H1 (cell line): ENCODE results near the gene KIF5A. TPM values are rescaled to one million over a fixed set of nuclear protein-coding genes. Genes with fewer than 3 reads are reported as not detected.

ENCODE experiments used
- CBX8 ChIP-seq: fragments of 300-800, 300-1000 bp; sonication (generic); IDR thresholded peaks from 2 replicates; pipeline ENCODE4 v1.7.1; 2016; ENCODE audit warnings: low read depth, low read length, borderline replicate concordance
- TBP ChIP-seq: IDR thresholded peaks from 2 replicates; pipeline ENCODE4 v1.6.1; 2011; ENCODE audit warnings: low read depth, low read length, improper control_type of control experiment
- polyA plus RNA-seq, 7 experiments: library from polyadenylated mRNA; depleted of rRNA in 3 of 7; stranded (reverse) in 5 of 7; unstranded in 2 of 7; fragments of >200 nt in 5 of 7; fragments of 200-250 nt in 2 of 7; gene quantifications; 1 replicate in 5 of 7; 2 replicates in 1 of 7; 4 replicates in 1 of 7; pipeline versions ENCODE4 v1.2.1 to v1.2.3, GENCODE V29; 2011 to 2013; ENCODE audit warnings: missing spikeins in 2 of 7, mixed read lengths in 2 of 7
- total RNA-seq: library from RNA; stranded (reverse); fragmentation: NEBNext Ultra II Directional; extraction: Animal tissue kit (Norgen Biotek cat#: 25700); gene quantifications from 2 replicates; pipeline ENCODE4 v1.2.1, GENCODE V29; 2021
- TF ChIP-seq, protein P1 (sequence below), 3 experiments: IDR thresholded peaks; 1 replicate in 2 of 3; 2 replicates in 1 of 3; pipeline versions ENCODE4 v1.5.1 to v1.6.1; 2011; ENCODE audit warnings: low read length in 3 of 3, mild to moderate bottlenecking in 3 of 3, inconsistent platforms in 2 of 3, low read depth in 1 of 3, moderate library complexity in 1 of 3; ENCODE audit not compliant: insufficient read depth in 1 of 3; ENCODE audit errors: control extremely low read depth in 1 of 3

The KIF5A gene
- total and polyA plus RNA-seq, 2 of the 8 experiments (the other 6 are each of a cell fraction or from before 2014, with no cell fraction given), result 10.7 to 21.9 TPM

DNA sequence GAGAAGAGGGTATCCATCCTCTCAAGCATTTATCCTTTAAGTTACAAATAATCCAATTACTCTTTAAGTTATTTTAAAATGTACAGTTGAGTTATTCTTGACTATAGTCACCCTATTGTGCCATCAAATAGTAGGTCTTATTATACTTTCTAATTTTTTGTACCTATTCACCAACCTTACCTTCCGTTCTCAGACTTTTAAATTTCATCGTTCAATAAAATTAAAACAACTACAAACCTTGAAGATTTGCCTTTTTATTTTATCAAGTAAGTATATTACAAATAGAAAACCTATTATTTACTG lies 1.9 kb upstream of the KIF5A start (continued):
- TF ChIP-seq CBX8 (no peak), TBP (no peak)
- TF ChIP-seq, protein P1, sequence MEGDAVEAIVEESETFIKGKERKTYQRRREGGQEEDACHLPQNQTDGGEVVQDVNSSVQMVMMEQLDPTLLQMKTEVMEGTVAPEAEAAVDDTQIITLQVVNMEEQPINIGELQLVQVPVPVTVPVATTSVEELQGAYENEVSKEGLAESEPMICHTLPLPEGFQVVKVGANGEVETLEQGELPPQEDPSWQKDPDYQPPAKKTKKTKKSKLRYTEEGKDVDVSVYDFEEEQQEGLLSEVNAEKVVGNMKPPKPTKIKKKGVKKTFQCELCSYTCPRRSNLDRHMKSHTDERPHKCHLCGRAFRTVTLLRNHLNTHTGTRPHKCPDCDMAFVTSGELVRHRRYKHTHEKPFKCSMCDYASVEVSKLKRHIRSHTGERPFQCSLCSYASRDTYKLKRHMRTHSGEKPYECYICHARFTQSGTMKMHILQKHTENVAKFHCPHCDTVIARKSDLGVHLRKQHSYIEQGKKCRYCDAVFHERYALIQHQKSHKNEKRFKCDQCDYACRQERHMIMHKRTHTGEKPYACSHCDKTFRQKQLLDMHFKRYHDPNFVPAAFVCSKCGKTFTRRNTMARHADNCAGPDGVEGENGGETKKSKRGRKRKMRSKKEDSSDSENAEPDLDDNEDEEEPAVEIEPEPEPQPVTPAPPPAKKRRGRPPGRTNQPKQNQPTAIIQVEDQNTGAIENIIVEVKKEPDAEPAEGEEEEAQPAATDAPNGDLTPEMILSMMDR (IDR thresholded peaks at IDR 0.05; ENCODE audit: control extremely low read depth in 1 of 3, insufficient read depth in 1 of 3, low read depth in 1 of 3, low read length in 3 of 3), result no peak
- TF ChIP-seq, all 59 proteins: peak for 0
